OCI-LY3 (cell line): Measurements from ENCODE around the gene CPLX3.

Experiments
- EZH2phosphoT487 ChIP-seq: fragments of 200-600 bp; shearing (Covaris generic); IDR thresholded peaks from 2 replicates; pipeline ENCODE4 v1.6.1; 2018; ENCODE audit warnings: antibody characterized with exemption, mixed run types, low read depth
- TF ChIP-seq, protein P1 (sequence below): fragments of 200-600, 300-600 bp; sonication (generic); IDR thresholded peaks from 2 replicates; pipeline ENCODE4 v1.5.1; 2014; ENCODE audit warnings: antibody characterized with exemption, low read length, low read depth

DNA sequence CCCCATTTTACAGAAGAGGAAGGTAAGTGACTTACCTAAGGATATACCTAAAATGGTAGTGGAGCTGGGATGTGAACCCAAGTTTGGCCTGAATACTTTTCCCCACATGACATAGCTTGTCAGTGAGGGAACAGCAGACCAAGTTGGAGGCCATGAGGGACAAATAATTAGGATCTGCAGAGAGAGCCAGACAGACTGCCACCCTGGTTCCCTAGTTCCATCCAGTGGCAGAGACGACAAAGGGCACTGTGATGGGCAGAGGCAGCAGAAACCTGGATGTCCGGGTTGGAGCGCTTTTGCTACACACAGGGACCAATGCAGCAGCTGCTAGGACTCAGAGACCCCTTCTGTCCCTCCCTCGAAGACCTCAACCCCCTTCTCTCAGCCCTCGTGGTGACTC, 1.2 kb downstream of the CPLX3 start:
- TF ChIP-seq, protein P1, sequence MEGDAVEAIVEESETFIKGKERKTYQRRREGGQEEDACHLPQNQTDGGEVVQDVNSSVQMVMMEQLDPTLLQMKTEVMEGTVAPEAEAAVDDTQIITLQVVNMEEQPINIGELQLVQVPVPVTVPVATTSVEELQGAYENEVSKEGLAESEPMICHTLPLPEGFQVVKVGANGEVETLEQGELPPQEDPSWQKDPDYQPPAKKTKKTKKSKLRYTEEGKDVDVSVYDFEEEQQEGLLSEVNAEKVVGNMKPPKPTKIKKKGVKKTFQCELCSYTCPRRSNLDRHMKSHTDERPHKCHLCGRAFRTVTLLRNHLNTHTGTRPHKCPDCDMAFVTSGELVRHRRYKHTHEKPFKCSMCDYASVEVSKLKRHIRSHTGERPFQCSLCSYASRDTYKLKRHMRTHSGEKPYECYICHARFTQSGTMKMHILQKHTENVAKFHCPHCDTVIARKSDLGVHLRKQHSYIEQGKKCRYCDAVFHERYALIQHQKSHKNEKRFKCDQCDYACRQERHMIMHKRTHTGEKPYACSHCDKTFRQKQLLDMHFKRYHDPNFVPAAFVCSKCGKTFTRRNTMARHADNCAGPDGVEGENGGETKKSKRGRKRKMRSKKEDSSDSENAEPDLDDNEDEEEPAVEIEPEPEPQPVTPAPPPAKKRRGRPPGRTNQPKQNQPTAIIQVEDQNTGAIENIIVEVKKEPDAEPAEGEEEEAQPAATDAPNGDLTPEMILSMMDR: no peak
- no peak for TF ChIP-seq EZH2phosphoT487
